NCI-H2029 (cell line): ENCODE measurements around the gene C2CD4C.
A peak's percentile ranks its signal among the peaks of the same experiment; 100 is the strongest.
"Not testable (repeated sequence)": the region's sequence is repeated elsewhere in the genome, so short reads cannot be mapped to it uniquely, and the experiment has no call there.

Source experiments
- DNase-seq: peaks from one replicate; lab custom pipeline; 2025; lab: John Stamatoyannopoulos, UW

C2CD4C gene

DNA sequence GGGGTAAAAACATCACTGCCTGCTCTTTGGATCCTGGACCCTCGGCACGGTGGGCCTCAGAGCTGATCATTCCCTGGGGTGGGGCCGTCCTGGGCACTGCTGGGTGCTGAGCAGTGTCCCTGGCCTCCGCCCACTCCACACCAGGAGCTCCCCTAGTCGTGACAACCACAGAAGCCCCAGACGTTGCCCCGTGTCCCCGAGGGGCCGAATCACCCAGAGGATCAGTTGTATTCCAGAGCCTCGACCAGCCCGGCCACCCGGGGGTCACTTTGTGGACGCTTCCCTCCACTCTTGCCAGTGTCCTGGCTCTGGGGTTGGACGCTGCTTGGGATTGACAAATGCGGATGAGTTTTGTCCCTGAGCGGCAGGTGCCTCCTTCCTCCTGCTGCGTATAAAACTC is 10.2 kb downstream of the C2CD4C start:
- no peak for DNase-seq

- DNase-seq: no peak
These were observed 10.8 kb downstream of the C2CD4C start for GRCh38 chr19:397941-398706.

- DNase-seq: no peak
These were observed 11.6 kb downstream of the C2CD4C start for GRCh38 chr19:397321-397720.

- DNase-seq: no peak
These were observed 13.5 kb downstream of the C2CD4C start for GRCh38 chr19:395467-395866.

GRCh38 chr19:394857-395256 is 14.1 kb downstream of the C2CD4C start:
- DNase-seq: not testable (repeated sequence)

DNA sequence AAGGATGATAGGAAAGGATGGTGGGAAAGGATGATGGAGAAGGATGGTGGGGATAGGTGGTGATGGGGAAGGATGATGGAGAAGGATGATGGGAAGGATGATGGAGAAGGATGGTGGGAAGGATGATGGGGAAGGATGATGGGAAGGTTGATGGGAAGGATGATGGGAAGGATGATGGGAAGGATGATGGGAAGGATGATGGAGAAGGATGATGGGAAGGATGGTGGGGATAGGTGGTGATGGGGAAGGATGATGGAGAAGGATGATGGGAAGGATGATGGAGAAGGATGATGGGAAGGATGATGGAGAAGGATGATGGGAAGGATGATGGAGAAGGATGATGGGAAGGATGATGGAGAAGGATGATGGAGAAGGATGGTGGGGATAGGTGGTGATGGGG is 15.4 kb downstream of the C2CD4C start:
- not testable (repeated sequence) for DNase-seq

GRCh38 chr19:392375-392970 is 16.5 kb downstream of the C2CD4C start:
- no peak for DNase-seq

DNA sequence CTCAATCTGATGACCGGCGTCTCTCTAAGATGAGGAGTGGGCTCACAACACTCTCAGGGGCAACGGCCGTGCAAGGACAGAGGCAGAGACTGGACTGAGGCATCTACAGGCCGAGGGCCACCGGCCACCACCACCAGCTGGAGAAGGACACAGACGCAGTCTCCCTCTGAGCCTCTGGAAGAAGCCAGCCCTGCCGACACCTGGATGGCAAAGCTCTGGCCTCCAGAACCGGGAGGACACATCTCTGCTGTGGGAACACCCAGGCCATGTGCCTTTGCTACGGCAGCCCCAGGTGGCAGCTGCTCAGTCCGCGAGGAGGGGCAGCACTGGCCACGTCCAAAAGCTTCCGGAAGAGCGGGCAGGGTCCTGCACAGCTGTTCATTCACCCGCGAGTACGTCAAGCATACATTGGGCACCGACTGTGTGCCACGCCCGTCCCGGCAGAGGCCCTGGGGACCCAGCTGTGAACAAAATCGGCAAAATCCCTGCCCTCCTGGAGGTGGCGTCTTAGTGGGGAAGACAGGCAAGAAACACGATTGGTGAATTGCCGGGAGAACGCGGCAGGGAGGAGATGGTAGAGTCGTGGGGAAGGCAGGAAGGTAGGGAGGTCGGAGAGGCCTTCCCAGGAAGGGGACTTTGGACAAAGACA is 17.1 kb downstream of the C2CD4C start:
- DNase-seq: no peak

- DNase-seq: no peak
These were observed 17.8 kb downstream of the C2CD4C start for GRCh38 chr19:391207-391557.

DNA sequence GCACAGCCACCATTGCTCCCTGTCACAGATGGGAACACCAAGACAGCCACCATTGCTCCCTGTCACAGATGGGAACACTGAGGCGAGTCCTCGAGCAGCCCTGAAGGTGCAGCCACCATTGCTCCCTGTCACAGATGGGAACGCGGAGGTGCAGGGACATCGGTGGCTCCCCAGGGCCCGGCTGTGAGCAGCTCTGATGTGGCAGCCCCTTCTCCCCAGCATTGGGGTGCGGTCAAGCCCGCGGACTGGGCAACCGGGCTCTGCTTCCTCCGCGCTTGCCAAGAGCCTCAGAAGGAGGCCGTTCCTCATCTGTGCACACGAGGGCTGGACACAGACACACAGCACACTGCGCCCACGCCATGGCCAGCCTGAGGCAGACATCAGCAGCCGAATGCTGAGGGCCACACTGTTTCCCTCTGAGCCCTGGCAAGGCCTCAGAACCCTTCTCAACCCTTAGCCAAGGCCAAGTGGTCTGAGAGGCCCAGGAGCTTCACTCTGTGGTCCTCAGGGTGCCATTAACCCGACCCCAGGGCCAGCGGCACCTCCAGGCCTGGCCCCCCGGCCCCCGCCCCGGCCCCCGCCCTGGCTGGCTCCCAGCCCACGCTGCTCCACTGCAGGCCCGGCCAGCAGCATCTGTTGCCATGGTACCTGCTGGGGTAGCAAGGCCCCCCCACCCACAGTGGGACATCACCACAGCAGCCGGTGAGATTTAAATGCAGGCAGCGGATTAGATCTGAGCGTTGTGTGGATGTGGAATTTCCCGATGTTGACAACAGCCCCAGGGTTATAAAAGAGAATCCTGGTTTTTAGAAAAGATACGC is 18.4 kb downstream of the C2CD4C start:
- no peak for DNase-seq

DNA sequence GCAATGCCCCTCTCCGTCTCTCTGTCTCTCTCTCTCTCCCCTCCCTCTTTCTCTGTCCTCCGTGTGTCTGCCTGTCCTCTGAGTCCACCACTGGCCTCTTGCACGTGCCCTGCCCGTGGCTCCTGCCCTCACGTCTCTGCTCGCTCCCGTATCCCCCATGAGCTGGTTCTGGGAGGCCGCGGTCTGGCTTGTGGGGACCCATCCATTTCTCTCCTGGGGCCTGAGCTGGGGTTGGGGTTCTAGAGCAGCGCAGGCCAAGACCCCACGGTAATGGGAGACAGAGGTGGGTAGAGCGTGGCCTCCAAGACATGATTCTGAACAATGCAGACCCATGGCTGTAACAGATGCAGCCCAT is 19.0 kb downstream of the C2CD4C start:
- no peak for DNase-seq

- no peak for DNase-seq
These were observed 19.6 kb downstream of the C2CD4C start for GRCh38 chr19:389255-389934.

- no peak for DNase-seq
These were observed 20.3 kb downstream of the C2CD4C start for GRCh38 chr19:388691-389090.

DNA sequence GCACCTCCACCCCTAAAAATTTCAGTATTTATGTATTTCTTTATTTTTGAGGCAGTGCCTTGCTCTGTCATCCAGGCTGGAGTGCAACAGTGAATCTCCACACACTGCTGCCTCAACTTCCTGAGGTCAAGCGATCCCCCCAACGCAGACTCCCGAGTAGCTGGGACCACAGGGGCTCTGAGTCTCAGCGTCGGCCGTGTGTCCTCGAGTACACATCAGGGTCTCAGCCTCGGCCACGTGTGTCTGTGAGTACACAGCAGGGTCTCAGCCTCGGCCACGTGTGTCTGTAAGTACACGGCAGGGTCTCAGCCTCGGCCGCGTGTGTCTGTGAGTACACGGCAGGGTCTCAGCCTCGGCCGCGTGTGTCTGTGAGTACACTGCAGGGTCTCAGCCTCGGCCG is 21.2 kb downstream of the C2CD4C start:
- no peak for DNase-seq

DNA sequence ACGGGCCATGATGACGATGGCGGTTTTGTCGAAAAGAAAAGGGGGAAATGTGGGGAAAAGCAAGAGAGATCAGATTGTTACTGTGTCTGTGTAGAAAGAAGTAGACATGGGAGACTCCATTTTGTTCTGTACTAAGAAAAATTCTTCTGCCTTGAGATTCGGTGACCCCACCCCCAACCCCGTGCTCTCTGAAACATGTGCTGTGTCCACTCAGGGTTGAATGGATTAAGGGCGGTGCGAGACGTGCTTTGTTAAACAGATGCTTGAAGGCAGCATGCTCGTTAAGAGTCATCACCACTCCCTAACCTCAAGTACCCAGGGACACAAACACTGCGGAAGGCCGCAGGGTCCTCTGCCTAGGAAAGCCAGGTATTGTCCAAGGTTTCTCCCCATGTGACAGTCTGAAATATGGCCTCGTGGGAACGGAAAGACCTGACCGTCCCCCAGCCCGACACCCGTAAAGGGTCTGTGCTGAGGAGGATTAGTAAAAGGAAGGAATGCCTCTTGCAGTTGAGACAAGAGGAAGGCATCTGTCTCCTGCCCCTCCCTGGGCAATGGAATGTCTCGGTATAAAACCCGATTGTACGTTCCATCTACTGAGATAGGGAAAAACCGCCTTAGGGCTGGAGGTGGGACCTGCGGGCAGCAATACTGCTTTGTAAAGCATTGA is 22.2 kb downstream of the C2CD4C start:
- DNase-seq: not testable (repeated sequence)

DNA sequence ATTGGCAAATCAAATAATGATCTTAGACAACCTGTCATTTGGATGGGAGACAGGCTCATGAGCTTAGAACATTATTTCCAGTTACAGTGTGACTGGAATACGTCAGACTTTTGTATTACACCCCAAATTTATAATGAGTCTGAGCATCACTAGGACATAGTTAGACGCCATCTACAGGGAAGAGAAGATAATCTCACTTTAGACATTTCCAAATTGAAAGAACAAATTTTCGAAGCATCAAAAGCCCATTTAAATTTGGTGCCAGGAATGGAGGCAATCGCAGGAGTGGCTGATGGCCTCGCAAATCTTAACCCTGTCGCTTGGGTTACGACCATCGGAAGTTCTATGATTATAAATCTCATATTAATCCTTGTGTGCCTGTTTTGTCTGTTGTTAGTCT is 22.8 kb downstream of the C2CD4C start:
- not testable (repeated sequence) for DNase-seq

- DNase-seq: no peak
These were observed 24.2 kb downstream of the C2CD4C start for GRCh38 chr19:384799-385169.

GRCh38 chr19:383922-384798 is 24.8 kb downstream of the C2CD4C start:
- no peak for DNase-seq

GRCh38 chr19:383040-383439 is 25.9 kb downstream of the C2CD4C start:
- DNase-seq: no peak

DNA sequence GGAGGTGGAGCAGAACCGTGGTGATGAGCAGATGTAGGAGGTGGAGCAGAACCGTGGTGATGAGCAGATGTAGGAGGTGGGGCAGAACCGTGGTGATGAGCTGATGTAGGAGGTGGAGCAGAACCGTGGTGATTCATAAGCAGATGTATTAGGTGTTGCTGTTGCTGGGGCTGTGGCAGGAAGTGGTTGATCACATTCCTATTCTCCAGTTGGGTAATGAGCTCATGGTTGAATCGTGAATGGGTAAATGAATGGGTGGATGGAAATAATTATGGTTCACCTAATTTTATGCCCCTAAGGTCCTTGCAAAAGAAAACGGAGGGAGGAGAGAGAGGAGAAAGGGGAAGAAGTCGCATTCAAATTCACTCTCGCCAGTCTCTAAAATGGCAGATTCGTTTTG is 26.4 kb downstream of the C2CD4C start:
- DNase-seq: peak; percentile 60

DNA sequence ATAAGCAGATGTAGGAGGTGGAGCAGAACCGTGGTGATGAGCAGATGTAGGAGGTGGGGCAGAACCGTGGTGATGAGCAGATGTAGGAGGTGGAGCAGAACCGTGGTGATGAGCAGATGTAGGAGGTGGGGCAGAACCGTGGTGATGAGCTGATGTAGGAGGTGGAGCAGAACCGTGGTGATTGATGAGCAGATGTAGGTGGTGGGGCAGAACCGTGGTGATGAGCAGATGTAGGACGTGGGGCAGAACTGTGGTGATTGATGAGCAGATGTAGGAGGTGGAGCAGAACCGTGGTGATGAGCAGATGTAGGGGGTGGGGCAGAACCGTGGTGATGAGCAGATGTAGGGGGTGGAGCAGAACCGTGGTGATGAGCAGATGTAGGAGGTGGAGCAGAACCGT is 27.0 kb downstream of the C2CD4C start:
- not testable (repeated sequence) for DNase-seq
